ENCODE data around the gene NXPH1.

GRCh38 chr7:8591289-8591688, 157.9 kb downstream of the NXPH1 start:
- TF ChIP-seq CTCF (IDR thresholded peaks at IDR 0.05), result no peak
- TF ChIP-seq EZH2 (IDR thresholded peaks at IDR 0.05), result no peak
- no peak for TF ChIP-seq EZH2phosphoT487 (IDR thresholded peaks at IDR 0.05)
